HCT116 (cell line): ENCODE results near the gene AFAP1. TPM values are rescaled to one million over a fixed set of nuclear protein-coding genes. Genes with fewer than 3 reads are reported as not detected.

Experiments
- ATAC-seq: fragments of 200-7000 bp; cut with Tn5 transposase; 2 replicates; pipeline ENCODE4 v1.9.1; 2020; ENCODE audit warnings: mild to moderate bottlenecking, moderate library complexity
- BruUV-seq: library from RNA; stranded (reverse); fragments of 400-500 nt; replicated peaks from 2 replicates; lab custom pipeline; 2021; lab: Mats Ljungman, UMichigan
- CTCF ChIA-PET: fragments of 300-600 bp; sonication (Branson Sonifier 250); formaldehyde crosslinking; loops from one replicate; lab custom pipeline; 2021; ENCODE audit warnings: antibody characterized with exemption; lab: Charles Lee
- POLR2A ChIA-PET: fragments of 300-600, 350-600 bp; sonication (Branson Sonifier 250); formaldehyde crosslinking; loops from one replicate; lab custom pipeline; 2021; ENCODE audit warnings: antibody characterized with exemption; lab: Charles Lee
- RAD21 ChIA-PET, 2 experiments: fragments of 300-600 bp; sonication (Branson Sonifier 250); formaldehyde crosslinking; loops; one replicate each; lab custom pipeline; 2023; ENCODE audit warnings: low total read pairs in 2 of 2; ENCODE audit not compliant: uncharacterized antibody in 2 of 2, unreplicated experiment in 2 of 2, low non-redundant PET in 1 of 2; lab: Charles Lee
- DNase-seq: peaks from one replicate; pipeline ENCODE4 v3.0.0-alpha.2; 2010; ENCODE audit warnings: low read depth, low spot score
- H2AFZ ChIP-seq: fragments of 200-600 bp; shearing (Covaris generic), sonication (generic); 2 replicates; pipeline ENCODE4 v1.6.1; 2017; ENCODE audit warnings: low read depth, mixed run types, mixed read lengths, antibody characterized with exemption, low read length; ENCODE audit not compliant: poor library complexity, severe bottlenecking
- H3K27ac ChIP-seq: 2 replicates; pipeline ENCODE4 v1.5.1; 2012; ENCODE audit warnings: low read depth, low read length
- H3K27me3 ChIP-seq: fragments of 200-600 bp; sonication (generic); 2 replicates; pipeline ENCODE4 v1.6.1; 2016; ENCODE audit warnings: mixed run types, low read length, mixed read lengths; ENCODE audit not compliant: insufficient read depth
- H3K36me3 ChIP-seq, 2 experiments: fragments of 200-500 bp in 1 of 2; fragments of 200-600 bp in 1 of 2; sonication (Bioruptor generic) in 1 of 2; sonication (generic) in 1 of 2; 2 replicates each; pipeline versions ENCODE4 v1.5.1 to v1.6.1; 2014 to 2016; ENCODE audit warnings: low read length in 2 of 2, inconsistent platforms in 1 of 2, mixed read lengths in 1 of 2, mixed run types in 1 of 2; ENCODE audit not compliant: insufficient read depth in 2 of 2, control insufficient read depth in 1 of 2
- H3K4me1 ChIP-seq, 2 experiments: fragments of 200-600 bp in 1 of 2; sonication (generic) in 1 of 2; 2 replicates each; pipeline versions ENCODE4 v1.5.1 to v1.6.1; 2012 to 2017; ENCODE audit warnings: low read length in 2 of 2, inconsistent platforms in 1 of 2, mild to moderate bottlenecking in 1 of 2, mixed read lengths in 1 of 2, mixed run types in 1 of 2, moderate library complexity in 1 of 2; ENCODE audit not compliant: insufficient read depth in 2 of 2, control insufficient read depth in 1 of 2
- H3K4me2 ChIP-seq: fragments of 200-600 bp; sonication (generic); 2 replicates; pipeline ENCODE4 v1.6.1; 2017; ENCODE audit warnings: mixed run types, low read length, mixed read lengths
- H3K4me3 ChIP-seq, 2 experiments: fragments of 200-600 bp in 1 of 2; sonication (generic) in 1 of 2; replicated peaks in 1 of 2; 2 replicates each; pipeline ENCODE4 v1.5.1; 2011 to 2016; ENCODE audit warnings: low read length in 2 of 2, control low read depth in 1 of 2, low read depth in 1 of 2, mild to moderate bottlenecking in 1 of 2, mixed read lengths in 1 of 2, mixed run types in 1 of 2
- H3K79me2 ChIP-seq: fragments of 200-600 bp; sonication (generic); 2 replicates; pipeline ENCODE4 v1.6.1; 2017; ENCODE audit warnings: mild to moderate bottlenecking, mixed run types, low read length, moderate library complexity, mixed read lengths; ENCODE audit not compliant: insufficient read depth
- H3K9ac ChIP-seq: fragments of 200-600 bp; sonication (generic); 2 replicates; pipeline ENCODE4 v1.6.1; 2016; ENCODE audit warnings: low read length, mixed read lengths
- H3K9me2 ChIP-seq: fragments of 200-600 bp; sonication (generic), shearing (Covaris generic); 2 replicates; pipeline ENCODE4 v1.6.1; 2017; ENCODE audit warnings: mixed run types, mild to moderate bottlenecking, moderate library complexity; ENCODE audit not compliant: insufficient read depth
- H3K9me3 ChIP-seq, 2 experiments: fragments of 200-500 bp in 1 of 2; fragments of 200-600 bp in 1 of 2; sonication (Bioruptor generic) in 1 of 2; sonication (generic) in 1 of 2; 2 replicates each; pipeline ENCODE4 v1.6.1; 2014 to 2017; ENCODE audit warnings: low read length in 2 of 2, mixed read lengths in 2 of 2, inconsistent platforms in 1 of 2, low read depth in 1 of 2, mild to moderate bottlenecking in 1 of 2, mixed run types in 1 of 2, moderate library complexity in 1 of 2; ENCODE audit not compliant: control insufficient read depth in 1 of 2, insufficient read depth in 1 of 2
- H4K20me1 ChIP-seq: fragments of 200-600 bp; sonication (generic), shearing (Covaris generic); 2 replicates; pipeline ENCODE4 v1.6.1; 2017; ENCODE audit warnings: mixed run types, mild to moderate bottlenecking, moderate library complexity; ENCODE audit not compliant: insufficient read depth
- ATF3 ChIP-seq: IDR thresholded peaks from 2 replicates; pipeline ENCODE4 v1.6.1; 2012
- CTCF ChIP-seq, 3 experiments: fragments of 200-600 bp in 1 of 3; sonication (generic) in 1 of 3; IDR thresholded peaks in 2 of 3; conservative IDR thresholded peaks in 1 of 3; 2 replicates each; pipeline ENCODE4 v1.5.1; 2012 to 2017; ENCODE audit warnings: low read depth in 2 of 3, low read length in 2 of 3, antibody characterized with exemption in 1 of 3, borderline replicate concordance in 1 of 3, control low read depth in 1 of 3, mild to moderate bottlenecking in 1 of 3, mixed read lengths in 1 of 3, mixed run types in 1 of 3, moderate library complexity in 1 of 3; ENCODE audit not compliant: insufficient read depth in 1 of 3
- ELF1 ChIP-seq: IDR thresholded peaks from 2 replicates; pipeline ENCODE4 v1.6.1; 2012; ENCODE audit warnings: low read depth, borderline replicate concordance
- EZH2 ChIP-seq: fragments of 200-600 bp; sonication (generic); IDR thresholded peaks from 2 replicates; pipeline ENCODE4 v1.6.1; 2017; ENCODE audit warnings: antibody characterized with exemption, mixed run types
- EZH2phosphoT487 ChIP-seq: fragments of 200-600 bp; IDR thresholded peaks from 2 replicates; pipeline ENCODE4 v1.6.1; 2018; ENCODE audit warnings: antibody characterized with exemption, borderline replicate concordance
- FOSL1 ChIP-seq: IDR thresholded peaks from 2 replicates; pipeline ENCODE4 v1.6.1; 2012; ENCODE audit warnings: low read depth
- JUND ChIP-seq: IDR thresholded peaks from 2 replicates; pipeline ENCODE4 v1.6.1; 2012
- POLR2A ChIP-seq: IDR thresholded peaks from 2 replicates; pipeline ENCODE4 v1.7.0; 2011; ENCODE audit warnings: borderline replicate concordance; ENCODE audit not compliant: insufficient read depth, insufficient read length; ENCODE audit errors: extremely low read depth
- RAD21 ChIP-seq: IDR thresholded peaks from 2 replicates; pipeline ENCODE4 v1.6.1; 2012; ENCODE audit warnings: low read depth, mild to moderate bottlenecking
- SRF ChIP-seq: IDR thresholded peaks from 2 replicates; pipeline ENCODE4 v1.6.1; 2012; ENCODE audit warnings: low read depth
- ZFX ChIP-seq: fragments of 450-650 bp; IDR thresholded peaks from 2 replicates; pipeline ENCODE4 v1.6.1; 2017
- ZNF274 ChIP-seq: fragments of 200-500 bp; sonication (Bioruptor generic); IDR thresholded peaks from 2 replicates; pipeline ENCODE4 v1.6.1; 2014; ENCODE audit warnings: mild to moderate bottlenecking, low read depth, low read length, inconsistent platforms
- intact Hi-C: fragments of 100-400 bp; cut with micrococcal nuclease; formaldehyde crosslinking; loops from 2 replicates; pipeline ENCODE4 v1.10.0; 2022
- total RNA-seq: library from RNA; stranded (reverse); gene quantifications from one replicate; pipeline ENCODE4 v1.2.1, GENCODE V29; 2021; ENCODE audit not compliant: unreplicated experiment

AFAP1 gene
- total RNA-seq, 1 experiment from 2014 or later = 19.4 TPM

- ChIA-PET POLR2A (no interaction called here), RAD21 (no interaction called here), CTCF (interaction anchor here (1.7 kb wide), 1 partner anchor 10 kb away, joined by 6 read pairs; no protein-coding TSS in a partner anchor)
- Histone ChIP-seq H4K20me1 (no peaks in the 10 kb centered on the region), H3K9ac (no peak overlapping the region), H3K4me1 (peaks cover 0 to 6% of the 10 kb centered on the region in 2 experiments; a peak in 1 of 4 replicates), H3K79me2 (no peaks in the 10 kb centered on the region), H3K4me2 (no peak overlapping the region), H3K9me2 (no peaks in the 10 kb centered on the region), H3K4me3 (no peak overlapping the region), H3K9me3 (peaks cover 0 to 4% of the 10 kb centered on the region in 2 experiments; a peak in 1 of 4 replicates), H3K27me3 (no peaks in the 10 kb centered on the region), H3K27ac (no peak overlapping the region), H3K36me3 (no peaks in the 10 kb centered on the region), H2AFZ (no peak overlapping the region)
- no peak for DNase-seq
- intact Hi-C loops = no loop called here
- TF ChIP-seq JUND = no peak
- no peak for ATAC-seq
- no TSS peak for BruUV-seq
These were observed 229.5 kb downstream of the AFAP1 start for GRCh38 chr4:7710126-7710525.

- Histone ChIP-seq H3K9ac (no peak overlapping the region), H3K36me3 (no peaks in the 10 kb centered on the region), H3K27ac (no peak overlapping the region), H3K9me3 (peaks cover 0 to 4% of the 10 kb centered on the region in 2 experiments; a peak in 1 of 4 replicates), H3K27me3 (no peaks in the 10 kb centered on the region), H3K79me2 (no peaks in the 10 kb centered on the region), H4K20me1 (no peaks in the 10 kb centered on the region), H3K4me2 (no peak overlapping the region), H3K4me1 (peaks cover 0 to 7% of the 10 kb centered on the region in 2 experiments; a peak in 1 of 4 replicates), H3K9me2 (no peaks in the 10 kb centered on the region), H3K4me3 (no peak overlapping the region), H2AFZ (no peak overlapping the region)
- ChIA-PET RAD21 (no interaction called here), CTCF (no interaction called here), POLR2A (no interaction called here)
- ATAC-seq (no peak), DNase-seq (no peak)
- TF ChIP-seq EZH2 (no peak), SRF (no peak)
- no TSS peak for BruUV-seq
- intact Hi-C loops = no loop called here
These were observed 230.2 kb downstream of the AFAP1 start for GRCh38 chr4:7709431-7709830.

GRCh38 chr4:7708981-7709380, 230.7 kb downstream of the AFAP1 start:
- POLR2A ChIA-PET = no interaction called here
- no peak overlapping the region for H3K4me3 ChIP-seq
- no peaks in the 10 kb centered on the region; a peak in 1 of 4 replicates for H3K9me3 ChIP-seq
- ATAC-seq = peak; percentile 31; the same call in 1 of the 2 replicates
- DNase-seq = no peak
- H3K27ac ChIP-seq = no peak overlapping the region
- no peaks in the 10 kb centered on the region for H3K79me2 ChIP-seq
- peaks cover 0 to 7% of the 10 kb centered on the region in 2 experiments; a peak in 1 of 4 replicates for H3K4me1 ChIP-seq
- H2AFZ ChIP-seq = no peak overlapping the region
- no peaks in the 10 kb centered on the region for H4K20me1 ChIP-seq
- H3K36me3 ChIP-seq = no peaks in the 10 kb centered on the region
- RAD21 ChIA-PET = no interaction called here
- no peak overlapping the region for H3K4me2 ChIP-seq
- no peaks in the 10 kb centered on the region for H3K9me2 ChIP-seq
- H3K9ac ChIP-seq = no peak overlapping the region
- CTCF ChIA-PET = no interaction called here
- intact Hi-C loops = no loop called here
- H3K27me3 ChIP-seq = no peaks in the 10 kb centered on the region
- BruUV-seq = no TSS peak
- no peak for TF ChIP-seq ATF3
- no peak for TF ChIP-seq ELF1
- TF ChIP-seq FOSL1 = no peak
- TF ChIP-seq CTCF (IDR thresholded peaks at IDR 0.05 in 2 of 3, conservative IDR thresholded peaks at IDR 0.05 in 1 of 3; ENCODE audit: borderline replicate concordance in 1 of 3, insufficient read depth in 1 of 3, low read depth in 2 of 3, low read length in 2 of 3) = no peak
- no peak for TF ChIP-seq RAD21
- no peak for TF ChIP-seq ZFX
- no peak for TF ChIP-seq ZNF274
- no peak for TF ChIP-seq POLR2A
- no peak for TF ChIP-seq EZH2phosphoT487
